HepG2 (cell line): ENCODE results near the gene KLF3. TPM values are rescaled to one million over a fixed set of nuclear protein-coding genes. Genes with fewer than 3 reads are reported as not detected.

Experiments
- ATAC-seq: fragments of 200-7000 bp; cut with Tn5 transposase; 3 replicates; pipeline ENCODE4 v1.9.1; 2020; ENCODE audit warnings: mild to moderate bottlenecking, moderate library complexity
- BruUV-seq: library from RNA; stranded (reverse); fragments of 400-500 nt; replicated peaks from 2 replicates; lab custom pipeline; 2021; lab: Mats Ljungman, UMichigan
- CTCF ChIA-PET: fragments of 300-600 bp; formaldehyde crosslinking; extraction: SDS; loops from one replicate; lab custom pipeline; 2021; ENCODE audit warnings: low total read pairs, inconsistent platforms, low intra/inter-chr PET ratio; lab: Yijun Ruan, JAX
- POLR2A ChIA-PET: fragments of 350-600 bp; sonication (Branson Sonifier 250); formaldehyde crosslinking; loops from one replicate; lab custom pipeline; 2020; ENCODE audit warnings: antibody characterized with exemption, inconsistent platforms; lab: Yijun Ruan, JAX
- DNase-seq: peaks from one replicate; pipeline ENCODE4 v3.0.0-alpha.2; 2015; ENCODE audit warnings: low spot score
- FAIRE-seq: peaks from 3 replicates; lab custom pipeline; 2011; peaks lifted over from hg19 to GRCh38; lab: Jason Lieb, UNC
- H2AFZ ChIP-seq: one replicate; pipeline ENCODE4 v1.6.1; 2011; ENCODE audit warnings: low read length, inconsistent platforms
- H3K27ac ChIP-seq: fragments of 300-600 bp; 3 replicates; pipeline ENCODE4 v1.8.0; 2011; ENCODE audit warnings: mixed run types, mild to moderate bottlenecking, mixed read lengths, low read length, inconsistent platforms; ENCODE audit not compliant: insufficient read depth; ENCODE audit errors: extremely low read length
- H3K27me3 ChIP-seq, 2 experiments: fragments of 200-600 bp in 1 of 2; 2 replicates in 1 of 2; 3 replicates in 1 of 2; pipeline versions ENCODE4 v1.6.0 to v1.8.0; 2011; ENCODE audit warnings: low read length in 2 of 2, mild to moderate bottlenecking in 2 of 2, moderate library complexity in 2 of 2, inconsistent platforms in 1 of 2; ENCODE audit not compliant: insufficient read depth in 2 of 2, control insufficient read depth in 1 of 2
- H3K36me3 ChIP-seq, 2 experiments: fragments of 200-600 bp in 1 of 2; replicated peaks in 1 of 2; 2 replicates in 1 of 2; 3 replicates in 1 of 2; pipeline versions ENCODE4 v1.5.1 to v1.8.0; 2011; ENCODE audit warnings: low read length in 2 of 2, inconsistent platforms in 1 of 2; ENCODE audit not compliant: insufficient read depth in 2 of 2, control insufficient read depth in 1 of 2
- H3K4me1 ChIP-seq: 2 replicates; pipeline ENCODE4 v1.5.1; 2012; ENCODE audit warnings: low read length, inconsistent platforms; ENCODE audit not compliant: insufficient read depth
- H3K4me2 ChIP-seq: 2 replicates; pipeline ENCODE4 v1.6.0; 2011; ENCODE audit warnings: low read depth, low read length, inconsistent platforms
- H3K4me3 ChIP-seq, 3 experiments: fragments of 200-600 bp in 1 of 3; sonication (generic), shearing (Covaris generic) in 1 of 3; replicated peaks in 1 of 3; 2 replicates each; pipeline ENCODE4 v1.5.1; 2011 to 2016; ENCODE audit warnings: low read length in 3 of 3, inconsistent platforms in 2 of 3, low read depth in 2 of 3, mild to moderate bottlenecking in 2 of 3, control low read depth in 1 of 3, mixed read lengths in 1 of 3; ENCODE audit not compliant: insufficient read depth in 1 of 3
- H3K79me2 ChIP-seq: one replicate; pipeline ENCODE4 v1.6.1; 2011; ENCODE audit warnings: low read length, inconsistent platforms; ENCODE audit not compliant: insufficient read depth
- H3K9ac ChIP-seq: 2 replicates; pipeline ENCODE4 v1.6.0; 2011; ENCODE audit warnings: mild to moderate bottlenecking, low read depth, low read length, inconsistent platforms; ENCODE audit not compliant: insufficient read depth
- H3K9me3 ChIP-seq: 2 replicates; pipeline ENCODE4 v1.5.1; 2012; ENCODE audit warnings: mild to moderate bottlenecking, low read length
- H4K20me1 ChIP-seq: 2 replicates; pipeline ENCODE4 v1.6.0; 2011; ENCODE audit warnings: inconsistent platforms, mild to moderate bottlenecking, low read length, moderate library complexity; ENCODE audit not compliant: insufficient read depth
- CEBPB ChIP-seq: IDR thresholded peaks from 2 replicates; pipeline ENCODE4 v1.6.1; 2011; ENCODE audit warnings: low read depth, low read length, improper control_type of control experiment, borderline replicate concordance
- MAFK ChIP-seq, 2 experiments: IDR thresholded peaks in 1 of 2; conservative IDR thresholded peaks in 1 of 2; 2 replicates each; pipeline ENCODE4 v1.6.1; 2011; ENCODE audit warnings: improper control_type of control experiment in 2 of 2, low read length in 2 of 2
- SP140L ChIP-seq: sonication (generic); formaldehyde crosslinking; IDR thresholded peaks from 2 replicates; pipeline ENCODE4 v1.4.0; 2020; ENCODE audit warnings: missing genetic modification reagents, borderline replicate concordance
- ZNF678 ChIP-seq: sonication (generic); formaldehyde crosslinking; IDR thresholded peaks from 2 replicates; pipeline ENCODE4 v1.4.0; 2020; ENCODE audit warnings: mild to moderate bottlenecking, missing genetic modification reagents
- ZNF776 ChIP-seq: sonication (generic); formaldehyde crosslinking; IDR thresholded peaks from 2 replicates; pipeline ENCODE4 v1.4.0; 2020; ENCODE audit warnings: mild to moderate bottlenecking, missing genetic modification reagents
- ZNF879 ChIP-seq: sonication (generic); formaldehyde crosslinking; IDR thresholded peaks from 2 replicates; pipeline ENCODE4 v1.8.1; 2023; ENCODE audit warnings: missing genetic modification reagents
- WGBS: methylation state at CpG from one replicate; pipeline ENCODE4 v1.1.6; 2017; ENCODE audit warnings: low lambda C conversion rate; 5-methylcytosine and 5-hydroxymethylcytosine counted together
- in situ Hi-C: cut with HindIII; loops from 2 replicates; pipeline ENCODE4 v1.10.0; 2017; ENCODE audit warnings: low pct_unique_long_range_greater_than_20kb; ENCODE audit not compliant: extremely low pct_ligation_motif_present
- intact Hi-C: fragments of 100-400 bp; cut with micrococcal nuclease; formaldehyde crosslinking; loops from one replicate; pipeline ENCODE4 v1.10.0; 2022; ENCODE audit not compliant: unreplicated experiment
- polyA plus RNA-seq, 8 experiments: library from polyadenylated mRNA; depleted of rRNA in 3 of 8; stranded (reverse) in 7 of 8; unstranded in 1 of 8; fragments of >200 nt; fragmentation: Illumina TruSeq in 4 of 8; extraction: Trizol in 4 of 8; gene quantifications; 2 replicates each; pipeline versions ENCODE4 v1.2.1 to v1.2.3, GENCODE V29; 2011 to 2016; ENCODE audit warnings: low read depth in 4 of 8, missing spikeins in 1 of 8, mixed read lengths in 1 of 8; ENCODE audit not compliant: insufficient read depth in 1 of 8
- total RNA-seq, 5 experiments: library from RNA; depleted of rRNA; stranded (reverse); fragments of >200 nt; fragmentation: Illumina TruSeq; extraction: Trizol; gene quantifications; 2 replicates each; pipeline ENCODE4 v1.2.3, GENCODE V29; 2016; ENCODE audit warnings: low read depth in 1 of 5

The KLF3 gene
- total and polyA plus RNA-seq, 2 of the 13 experiments (the other 11 are each of a cell fraction or from before 2014, with no cell fraction given) = 29.1 to 37.8 TPM

GRCh38 chr4:38650133-38650532, 13.9 kb upstream of the KLF3 start:
- Histone ChIP-seq H2AFZ (no peak overlapping the region), H3K9ac (no peak overlapping the region), H3K4me3 (no peak overlapping the region), H4K20me1 (no peaks in the 10 kb centered on the region), H3K79me2 (no peaks in the 10 kb centered on the region), H3K4me1 (peaks cover 16% of the 10 kb centered on the region; the same call in 1 of the 2 replicates), H3K27ac (no peak overlapping the region), H3K9me3 (no peaks in the 10 kb centered on the region), H3K4me2 (no peak overlapping the region), H3K27me3 (no peaks in the 10 kb centered on the region), H3K36me3 (no peaks in the 10 kb centered on the region)
- TF ChIP-seq ZNF678 (CRISPR knock-in tag) (no peak), ZNF776 (CRISPR knock-in tag) (no peak), CEBPB (no peak), ZNF879 (CRISPR knock-in tag) (no peak)
- in situ Hi-C loops = no loop called here
- BruUV-seq = no TSS peak
- ATAC-seq (no peak), FAIRE-seq (no peak), DNase-seq (no peak)
- intact Hi-C loops = no loop called here
- POLR2A ChIA-PET = no interaction called here
- CTCF ChIA-PET = no interaction called here
- WGBS = 72% methylated on average over 9 of the region's 9 CpGs

GRCh38 chr4:38654273-38654672, 9.7 kb upstream of the KLF3 start:
- Histone ChIP-seq H3K27ac (no peak overlapping the region), H3K4me1 (peaks cover 23% of the 10 kb centered on the region), H3K4me3 (no peak overlapping the region), H3K36me3 (no peaks in the 10 kb centered on the region), H3K4me2 (no peak overlapping the region), H3K9ac (no peak overlapping the region), H3K79me2 (no peaks in the 10 kb centered on the region), H3K9me3 (no peaks in the 10 kb centered on the region), H4K20me1 (no peaks in the 10 kb centered on the region), H2AFZ (no peak overlapping the region), H3K27me3 (no peaks in the 10 kb centered on the region)
- BruUV-seq = no TSS peak
- no peak for DNase-seq
- in situ Hi-C loops (no loop called here), intact Hi-C loops (no loop called here)
- no peak for ATAC-seq
- no peak for FAIRE-seq
- 69% methylated on average over 8 of the region's 8 CpGs for WGBS
- ChIA-PET POLR2A (no interaction called here), CTCF (no interaction called here)
- TF ChIP-seq MAFK (conservative IDR thresholded peaks at IDR 0.05 in 1 of 2, IDR thresholded peaks at IDR 0.05 in 1 of 2; ENCODE audit: low read length in 2 of 2) (0 out of 4 replicates have a peak, but pooled peaks of 1 of the 2 experiments have one; percentile 13), SP140L (no peak)
